Measurements from ENCODE around the gene STRN4. TPM values are rescaled to one million over a fixed set of nuclear protein-coding genes. Genes with fewer than 3 reads are reported as not detected.

STRN4 gene
- total RNA-seq, 4 donors from 2014 or later = 60.1 to 86.4 (median 69.7) TPM

DNA sequence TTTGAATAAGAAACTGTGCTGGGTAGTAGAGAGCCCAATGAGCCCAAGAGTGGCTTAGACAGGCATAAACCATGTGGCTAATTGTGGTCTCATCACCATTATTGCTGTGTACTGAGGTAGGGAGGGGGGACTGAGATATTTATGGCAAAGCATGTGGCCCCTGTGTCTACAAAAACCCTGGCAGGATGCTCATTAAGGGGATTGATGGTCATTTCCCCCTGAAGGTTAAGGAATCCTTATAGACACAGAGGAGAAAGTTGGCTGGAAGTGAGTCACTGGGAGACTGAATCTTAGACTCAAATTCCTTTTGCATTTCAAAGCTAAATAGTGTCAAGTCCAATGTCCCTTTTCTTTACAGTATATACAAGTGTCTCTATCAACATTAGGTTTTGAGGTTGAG, 75.4 kb downstream of the STRN4 start:
- Histone ChIP-seq H3K4me1 (no peaks in the 10 kb centered on the region), H3K36me3 (peaks cover 9 to 35% (median 29%) of the 10 kb centered on the region in 3 donors), H3K9me3 (no peaks in the 10 kb centered on the region), H3K4me3 (no peak overlapping the region), H3K27ac (no peak overlapping the region), H3K27me3 (no peaks in the 10 kb centered on the region)
- intact Hi-C loops (cut with DNase I) = no loop called here
- no peak for TF ChIP-seq CTCF (IDR thresholded peaks at IDR 0.05)
- no peak for TF ChIP-seq POLR2A (IDR thresholded peaks at IDR 0.05)
- DNase-seq = no peak

Small RNA genes within 50 kb of the gene (small RNA-seq; reads per million reads assigned to genes)
- 0 to 0.36 (median 0.17) reads per million in 4 donors for gene MIR320E
- gene RF00019 = 0 reads per million in 4 donors
- gene RN7SL364P = 0 to 0.21 (median 0) reads per million in 4 donors

Other genes with a start within 250 kb of the STRN4 start
- 100 to 1,000 TPM in 1 of 4 donors, 10 to 100 TPM in 3; 61.9 to 147 (median 84.6) TPM for gene CALM3, start 145.1 kb downstream of the STRN4 start, total RNA-seq
- 1 to 10 TPM in 2 of 4 donors, under 1 TPM in 1, not detected in 1; 0.57 to 3.0 (median 1.1) TPM for gene PTGIR, start 121.4 kb downstream of the STRN4 start, total RNA-seq
- gene GNG8, start 110.2 kb downstream of the STRN4 start, total RNA-seq = not detected
- gene DACT3, start 85.3 kb downstream of the STRN4 start, total RNA-seq = 1 to 10 TPM in 2 of 4 donors, under 1 TPM in 2; 0.22 to 5.7 (median 1.8) TPM
- gene PRKD2, start 29.3 kb downstream of the STRN4 start, total RNA-seq = 10 to 100 TPM; 28.8 to 54.2 (median 31.8) TPM
- gene FKRP, start 393 bp downstream of the STRN4 start, total RNA-seq = 10 to 100 TPM in 1 of 4 donors, 1 to 10 TPM in 3; 5.6 to 12.6 (median 9.3) TPM
- gene SLC1A5, start 42.1 kb upstream of the STRN4 start, total RNA-seq = 100 to 1,000 TPM in 3 of 4 donors, 10 to 100 TPM in 1; 97.3 to 156 (median 114) TPM
- 100 to 1,000 TPM in 3 of 4 donors, 10 to 100 TPM in 1; 83.0 to 230 (median 133) TPM for gene AP2S1, start 104.4 kb upstream of the STRN4 start, total RNA-seq
- gene ARHGAP35, start 114.5 kb upstream of the STRN4 start, total RNA-seq = 10 to 100 TPM; 28.6 to 41.6 (median 32.1) TPM

Data from esophagus squamous epithelium (tissue), 5 donors.